Measurements from ENCODE around the gene PEX16. TPM values are rescaled to one million over a fixed set of nuclear protein-coding genes. Genes with fewer than 3 reads are reported as not detected.

PEX16 gene
- total RNA-seq, 2 experiments from 2014 or later: 28.2 to 34.6 TPM

- CTCF ChIA-PET: interaction anchor here (0.8 to 2.2 kb wide), 4 partner anchors 8 to 87 kb away, joined by 3 to 9 read pairs (median 4); no protein-coding TSS in a partner anchor
- peaks cover 33% of the 10 kb centered on the region for H3K4me1 Mint-ChIP-seq (ENCODE audit: low read depth)
- peaks cover 4% of the 10 kb centered on the region for H3K36me3 Mint-ChIP-seq
- no peaks in the 10 kb centered on the region for H3K9me3 Mint-ChIP-seq
- H3K27ac Mint-ChIP-seq: peak overlapping the region; percentile 75
- no peaks in the 10 kb centered on the region for H3K27me3 Mint-ChIP-seq
- POLR2A ChIA-PET: no interaction called here
- H3K4me3 Mint-ChIP-seq: no peak overlapping the region
- intact Hi-C loops (cut with micrococcal nuclease): no loop called here
- no peak for DNase-seq
These were observed 11.9 kb upstream of the PEX16 start for GRCh38 chr11:45929486-45930030.

DNA sequence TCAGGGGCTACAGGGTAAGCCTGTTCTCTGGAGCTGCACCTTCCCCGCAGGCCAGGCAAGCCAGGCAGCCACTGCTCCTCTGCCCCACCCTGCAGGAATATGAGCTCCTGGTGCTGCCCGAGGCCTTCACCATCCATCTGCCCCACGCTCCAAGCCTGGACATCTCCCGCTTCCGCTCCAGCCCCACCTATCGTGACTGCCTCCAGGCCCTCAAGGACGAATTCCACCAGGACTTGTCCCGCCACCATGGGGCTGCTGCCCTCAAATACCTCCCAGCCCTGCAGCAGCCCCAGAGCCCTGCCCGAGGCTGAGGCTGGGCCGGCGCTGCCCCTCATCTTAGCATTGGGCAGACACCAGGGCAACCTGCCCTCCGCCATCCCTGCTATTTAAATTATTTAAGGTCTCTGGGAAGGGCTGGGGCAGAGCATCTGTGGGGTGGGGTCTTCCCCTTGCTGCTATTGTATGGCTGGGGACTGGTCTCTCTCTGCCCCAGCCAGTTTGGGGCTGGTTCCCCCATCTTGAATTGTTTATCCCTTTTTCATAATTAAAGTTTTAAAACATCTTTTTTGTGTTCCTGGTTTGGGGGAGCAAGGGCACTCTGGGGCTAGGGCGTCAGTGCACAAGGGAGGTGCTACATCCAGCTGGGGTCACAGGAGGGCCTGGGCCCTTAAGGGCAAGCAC lies 11.0 kb upstream of the PEX16 start:
- intact Hi-C loops (cut with micrococcal nuclease): no loop called here
- Mint-ChIP-seq H3K36me3 (peaks cover 3% of the 10 kb centered on the region), H3K9me3 (no peaks in the 10 kb centered on the region), H3K27me3 (peaks cover 5% of the 10 kb centered on the region), H3K27ac (no peak overlapping the region), H3K4me1 (ENCODE audit: low read depth) (peaks cover 36% of the 10 kb centered on the region), H3K4me3 (no peak overlapping the region)
- no peak for DNase-seq
- ChIA-PET CTCF (interaction anchor here (2.2 kb wide), 1 partner anchor 78 kb away, joined by 9 read pairs; no protein-coding TSS in a partner anchor), POLR2A (interaction anchor here (2.2 kb wide), 1 partner anchor 11 kb away, joined by 7 read pairs; the partner anchor contains the start of gene PEX16)

GRCh38 chr11:45927684-45928413 lies 10.2 kb upstream of the PEX16 start:
- H3K4me3 Mint-ChIP-seq: no peak overlapping the region
- peaks cover 8% of the 10 kb centered on the region for H3K27me3 Mint-ChIP-seq
- no peak overlapping the region for H3K27ac Mint-ChIP-seq
- no peaks in the 10 kb centered on the region for H3K9me3 Mint-ChIP-seq
- peaks cover 39% of the 10 kb centered on the region for H3K4me1 Mint-ChIP-seq (ENCODE audit: low read depth)
- no peaks in the 10 kb centered on the region for H3K36me3 Mint-ChIP-seq
- DNase-seq: no peak
- POLR2A ChIA-PET: interaction anchor here (2.2 kb wide), 1 partner anchor 10 kb away, joined by 7 read pairs; the partner anchor contains the start of gene PEX16
- CTCF ChIA-PET: interaction anchor here (0.7 to 2.6 kb wide), 2 partner anchors 38 to 85 kb away, joined by 3 to 9 read pairs; no protein-coding TSS in a partner anchor
- intact Hi-C loops (cut with micrococcal nuclease): no loop called here

DNA sequence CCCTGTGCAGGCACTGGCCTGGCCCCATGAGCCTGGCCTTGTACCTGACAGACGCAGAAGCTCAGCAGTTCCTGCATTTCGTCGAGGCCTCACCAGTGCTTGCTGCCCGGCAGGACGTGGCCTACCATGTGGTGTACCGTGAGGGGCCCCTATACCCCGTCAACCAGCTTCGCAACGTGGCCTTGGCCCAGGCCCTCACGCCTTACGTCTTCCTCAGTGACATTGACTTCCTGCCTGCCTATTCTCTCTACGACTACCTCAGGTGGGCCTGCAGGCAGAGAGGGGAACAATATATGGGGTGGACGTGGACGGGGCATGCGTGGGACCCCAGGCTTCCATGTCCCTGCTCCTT lies 9.6 kb upstream of the PEX16 start:
- peaks cover 8% of the 10 kb centered on the region for H3K27me3 Mint-ChIP-seq
- no peak overlapping the region for H3K4me3 Mint-ChIP-seq
- no peaks in the 10 kb centered on the region for H3K36me3 Mint-ChIP-seq
- no peak for DNase-seq
- ChIA-PET CTCF (interaction anchor here (0.7 to 2.6 kb wide), 2 partner anchors 38 to 84 kb away, joined by 3 to 9 read pairs; no protein-coding TSS in a partner anchor), POLR2A (interaction anchor here (2.2 kb wide), 1 partner anchor 9 kb away, joined by 7 read pairs; the partner anchor contains the start of gene PEX16)
- no peak overlapping the region for H3K27ac Mint-ChIP-seq
- no peaks in the 10 kb centered on the region for H3K9me3 Mint-ChIP-seq
- intact Hi-C loops (cut with micrococcal nuclease): no loop called here
- peaks cover 39% of the 10 kb centered on the region for H3K4me1 Mint-ChIP-seq (ENCODE audit: low read depth)

GRCh38 chr11:45926536-45927331 lies 9.1 kb upstream of the PEX16 start:
- Mint-ChIP-seq H3K27me3 (peaks cover 8% of the 10 kb centered on the region), H3K27ac (no peak overlapping the region), H3K9me3 (no peaks in the 10 kb centered on the region), H3K4me3 (no peak overlapping the region), H3K4me1 (ENCODE audit: low read depth) (peaks cover 39% of the 10 kb centered on the region), H3K36me3 (no peaks in the 10 kb centered on the region)
- CTCF ChIA-PET: interaction anchor here (0.7 to 2.6 kb wide), 3 partner anchors 39 to 155 kb away, joined by 3 to 9 read pairs (median 3); no protein-coding TSS in a partner anchor
- no peak for DNase-seq
- POLR2A ChIA-PET: interaction anchor here (2.2 kb wide), 1 partner anchor 9 kb away, joined by 7 read pairs; the partner anchor contains the start of gene PEX16
- intact Hi-C loops (cut with micrococcal nuclease): no loop called here

DNA sequence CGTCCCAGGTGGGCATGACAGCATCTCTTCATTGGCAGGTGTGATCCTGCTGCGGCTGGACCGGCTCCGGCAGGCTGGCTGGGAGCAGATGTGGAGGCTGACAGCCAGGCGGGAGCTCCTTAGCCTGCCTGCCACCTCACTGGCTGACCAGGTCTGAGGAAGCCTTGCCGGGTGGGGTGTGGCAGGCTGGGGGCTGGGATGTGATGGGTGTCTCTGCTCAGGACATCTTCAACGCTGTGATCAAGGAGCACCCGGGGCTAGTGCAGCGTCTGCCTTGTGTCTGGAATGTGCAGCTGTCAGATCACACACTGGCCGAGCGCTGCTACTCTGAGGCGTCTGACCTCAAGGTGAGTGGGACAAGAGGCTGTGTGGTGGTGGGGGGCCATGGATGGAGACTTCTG lies 8.3 kb upstream of the PEX16 start:
- H3K27me3 Mint-ChIP-seq: peaks cover 11% of the 10 kb centered on the region
- no peaks in the 10 kb centered on the region for H3K9me3 Mint-ChIP-seq
- intact Hi-C loops (cut with micrococcal nuclease): no loop called here
- ChIA-PET POLR2A (interaction anchor here (0.7 kb wide), 1 partner anchor 123 kb away, joined by 3 read pairs; no protein-coding TSS in a partner anchor), CTCF (interaction anchor here (1.0 to 2.6 kb wide), 2 partner anchors 40 to 154 kb away, joined by 3 to 9 read pairs; no protein-coding TSS in a partner anchor)
- H3K4me1 Mint-ChIP-seq (ENCODE audit: low read depth): peaks cover 32% of the 10 kb centered on the region
- no peaks in the 10 kb centered on the region for H3K36me3 Mint-ChIP-seq
- no peak for DNase-seq
- no peak overlapping the region for H3K27ac Mint-ChIP-seq
- no peak overlapping the region for H3K4me3 Mint-ChIP-seq

GRCh38 chr11:45925550-45925949 lies 7.9 kb upstream of the PEX16 start:
- peaks cover 27% of the 10 kb centered on the region for H3K4me1 Mint-ChIP-seq (ENCODE audit: low read depth)
- intact Hi-C loops (cut with micrococcal nuclease): no loop called here
- peaks cover 11% of the 10 kb centered on the region for H3K27me3 Mint-ChIP-seq

GRCh38 chr11:45924927-45925326 lies 7.2 kb upstream of the PEX16 start:
- ChIA-PET CTCF (interaction anchor here (1.1 kb wide), 1 partner anchor 386 kb away, joined by 3 read pairs; no protein-coding TSS in a partner anchor), POLR2A (no interaction called here)
- Mint-ChIP-seq H3K36me3 (no peaks in the 10 kb centered on the region), H3K27me3 (peaks cover 11% of the 10 kb centered on the region), H3K4me1 (ENCODE audit: low read depth) (peaks cover 23% of the 10 kb centered on the region), H3K27ac (no peak overlapping the region), H3K9me3 (no peaks in the 10 kb centered on the region), H3K4me3 (no peak overlapping the region)
- intact Hi-C loops (cut with micrococcal nuclease): no loop called here
- no peak for DNase-seq

More at GRCh38 chr11:45925550-45925949, 7.9 kb upstream of the PEX16 start:
- Mint-ChIP-seq H3K27ac (no peak overlapping the region), H3K36me3 (no peaks in the 10 kb centered on the region), H3K4me3 (no peak overlapping the region), H3K9me3 (no peaks in the 10 kb centered on the region)
- DNase-seq: no peak
- CTCF ChIA-PET: interaction anchor here (2.6 kb wide), 1 partner anchor 40 kb away, joined by 9 read pairs; no protein-coding TSS in a partner anchor
- POLR2A ChIA-PET: interaction anchor here (0.7 kb wide), 1 partner anchor 123 kb away, joined by 3 read pairs; no protein-coding TSS in a partner anchor

GRCh38 chr11:45924036-45924915 lies 6.6 kb upstream of the PEX16 start:
- DNase-seq: peak; percentile 6
- POLR2A ChIA-PET: no interaction called here
- Mint-ChIP-seq H3K27ac (no peak overlapping the region), H3K4me1 (ENCODE audit: low read depth) (peaks cover 19% of the 10 kb centered on the region), H3K27me3 (peaks cover 11% of the 10 kb centered on the region), H3K4me3 (peak overlapping the region; percentile 37), H3K36me3 (no peaks in the 10 kb centered on the region), H3K9me3 (no peaks in the 10 kb centered on the region)
- intact Hi-C loops (cut with micrococcal nuclease): no loop called here
- CTCF ChIA-PET: interaction anchor here (1.1 kb wide), 1 partner anchor 386 kb away, joined by 3 read pairs; no protein-coding TSS in a partner anchor

DNA sequence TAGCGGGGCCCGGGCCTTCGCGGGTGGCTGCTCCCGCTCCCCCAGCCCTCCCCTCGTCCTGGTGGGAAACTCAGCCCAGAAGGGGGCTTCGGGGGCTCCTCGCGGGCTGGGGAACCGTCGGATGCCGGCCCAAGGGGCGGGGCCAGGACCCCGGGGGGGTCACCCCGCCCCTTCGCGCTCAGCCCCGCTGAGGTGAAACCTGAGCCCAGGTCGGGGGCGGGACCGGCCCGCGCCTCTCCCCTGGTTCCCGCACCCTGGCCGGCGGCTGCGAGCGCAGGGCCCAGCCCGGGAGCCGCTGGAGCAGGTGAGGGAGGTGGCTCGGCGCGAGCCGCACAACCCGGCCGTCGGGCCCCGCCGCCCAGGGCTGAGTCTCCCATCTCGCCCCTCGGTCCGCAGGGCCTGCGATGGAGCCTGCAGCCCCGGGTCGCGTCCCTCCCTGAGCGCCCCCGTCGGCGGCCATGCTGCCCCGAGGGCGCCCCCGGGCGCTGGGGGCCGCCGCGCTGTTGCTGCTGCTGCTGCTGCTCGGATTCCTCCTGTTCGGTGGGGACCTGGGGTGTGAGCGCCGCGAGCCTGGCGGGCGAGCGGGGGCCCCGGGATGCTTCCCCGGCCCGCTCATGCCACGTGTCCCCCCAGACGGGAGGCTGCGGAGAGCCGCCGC lies 4.9 kb upstream of the PEX16 start, which contains the start of gene LARGE2:
Gene LARGE2 (plus strand): TSS at position 232 of the 658 bp plus-strand sequence. CDS start 227 bp downstream, at position 459.
- Mint-ChIP-seq H3K9me3 (no peaks in the 10 kb centered on the region), H3K36me3 (peaks cover 3% of the 10 kb centered on the region), H3K27ac (peak within 1 kb of the TSS; percentile 49), H3K4me3 (peak within 1 kb of the TSS; percentile 75), H3K27me3 (peaks cover 11% of the 10 kb centered on the region), H3K4me1 (ENCODE audit: low read depth) (peaks cover 25% of the 10 kb centered on the region)
- ChIA-PET POLR2A (no interaction called here), CTCF (interaction anchor here (0.7 kb wide), 1 partner anchor 20 kb away, joined by 3 read pairs; no protein-coding TSS in a partner anchor)
- intact Hi-C loops (cut with micrococcal nuclease): no loop called here
- DNase-seq: no peak
